KMS-11 (cell line): ENCODE results near the gene PYGO1.

ENCODE experiments used
- H2AFZ ChIP-seq: fragments of 200-600 bp; sonication (generic); 2 replicates; pipeline ENCODE4 v1.6.1; 2016; ENCODE audit warnings: antibody characterized with exemption, mixed run types, low read depth
- H3K27ac ChIP-seq: fragments of 200-600 bp; sonication (generic); 2 replicates; pipeline ENCODE4 v1.6.1; 2016; ENCODE audit warnings: mild to moderate bottlenecking, mixed run types
- H3K27me3 ChIP-seq: fragments of 200-600 bp; sonication (generic); 2 replicates; pipeline ENCODE4 v1.6.1; 2017; ENCODE audit warnings: mild to moderate bottlenecking, low read depth, mixed run types, moderate library complexity; ENCODE audit not compliant: insufficient read depth
- H3K36me3 ChIP-seq: fragments of 200-600 bp; sonication (generic); 2 replicates; pipeline ENCODE4 v1.6.1; 2017; ENCODE audit warnings: mild to moderate bottlenecking, mixed run types; ENCODE audit not compliant: insufficient read depth
- H3K4me1 ChIP-seq: fragments of 200-600 bp; sonication (generic); 2 replicates; pipeline ENCODE4 v1.6.1; 2016; ENCODE audit warnings: mild to moderate bottlenecking, low read depth, mixed run types; ENCODE audit not compliant: poor library complexity, severe bottlenecking
- H3K4me2 ChIP-seq: fragments of 200-600 bp; sonication (generic); 2 replicates; pipeline ENCODE4 v1.7.0; 2016; ENCODE audit warnings: mild to moderate bottlenecking, mixed run types
- H3K4me3 ChIP-seq: fragments of 200-600 bp; sonication (generic); IDR thresholded peaks from 2 replicates; pipeline ENCODE4 v1.6.1; 2017; ENCODE audit warnings: low read depth, low read length, mixed read lengths; ENCODE audit not compliant: insufficient read depth
- H3K79me2 ChIP-seq: fragments of 200-600 bp; sonication (generic); 2 replicates; pipeline ENCODE4 v1.6.1; 2016; ENCODE audit warnings: low read depth, mixed run types; ENCODE audit not compliant: insufficient read depth
- H3K9ac ChIP-seq: fragments of 200-600 bp; sonication (generic); 2 replicates; pipeline ENCODE4 v1.6.1; 2016; ENCODE audit warnings: mild to moderate bottlenecking, mixed run types
- H4K20me1 ChIP-seq: fragments of 200-600 bp; sonication (generic); 2 replicates; pipeline ENCODE4 v1.6.1; 2016; ENCODE audit warnings: mild to moderate bottlenecking, mixed run types; ENCODE audit not compliant: insufficient read depth
- CTCF ChIP-seq: fragments of 200-600 bp; sonication (generic); conservative IDR thresholded peaks from 2 replicates; pipeline ENCODE4 v1.6.1; 2017; ENCODE audit warnings: low read depth, mild to moderate bottlenecking, antibody characterized with exemption, low read length, moderate library complexity, mixed read lengths

Gene PYGO1

GRCh38 chr15:55587321-55588069 lies 650 bp downstream of the PYGO1 start:
- no peaks in the 10 kb centered on the region for H4K20me1 ChIP-seq
- H3K36me3 ChIP-seq = no peaks in the 10 kb centered on the region
- TF ChIP-seq CTCF = no peak
- H3K79me2 ChIP-seq = no peaks in the 10 kb centered on the region
- no peak overlapping the region for H3K27ac ChIP-seq
- H3K4me1 ChIP-seq = no peaks in the 10 kb centered on the region
- H2AFZ ChIP-seq = peak overlapping the region; percentile 30; the same call in 1 of the 2 replicates
- H3K4me2 ChIP-seq = peak overlapping the region; percentile 13; the same call in 1 of the 2 replicates
- no peaks in the 10 kb centered on the region for H3K27me3 ChIP-seq
- no peak overlapping the region for H3K4me3 ChIP-seq
- peak overlapping the region; percentile 56; the same call in 1 of the 2 replicates for H3K9ac ChIP-seq

- H3K9ac ChIP-seq = peak overlapping the region; percentile 56; the same call in 1 of the 2 replicates
- 0 out of 2 replicates have a peak overlapping the region, but pooled peaks have one; percentile 13 for H3K4me2 ChIP-seq
- H3K79me2 ChIP-seq = no peaks in the 10 kb centered on the region
- no peak overlapping the region for H2AFZ ChIP-seq
- no peak overlapping the region for H3K27ac ChIP-seq
- no peaks in the 10 kb centered on the region for H3K36me3 ChIP-seq
- no peaks in the 10 kb centered on the region for H4K20me1 ChIP-seq
- no peaks in the 10 kb centered on the region for H3K27me3 ChIP-seq
- TF ChIP-seq CTCF = no peak
- H3K4me3 ChIP-seq = no peak overlapping the region
- no peaks in the 10 kb centered on the region for H3K4me1 ChIP-seq
Measured at GRCh38 chr15:55586808-55587207, 1.3 kb downstream of the PYGO1 start.

- H2AFZ ChIP-seq = no peak overlapping the region
- no peak overlapping the region for H3K4me3 ChIP-seq
- TF ChIP-seq CTCF = no peak
- H3K4me2 ChIP-seq = no peak overlapping the region
- no peak overlapping the region for H3K9ac ChIP-seq
- no peaks in the 10 kb centered on the region for H3K4me1 ChIP-seq
- no peaks in the 10 kb centered on the region for H3K36me3 ChIP-seq
- H4K20me1 ChIP-seq = no peaks in the 10 kb centered on the region
- H3K79me2 ChIP-seq = no peaks in the 10 kb centered on the region
- no peak overlapping the region for H3K27ac ChIP-seq
- no peaks in the 10 kb centered on the region for H3K27me3 ChIP-seq
Measured at GRCh38 chr15:55576943-55577342, 11.2 kb downstream of the PYGO1 start.

GRCh38 chr15:55574096-55574495 lies 14.0 kb downstream of the PYGO1 start:
- no peaks in the 10 kb centered on the region for H3K79me2 ChIP-seq
- no peaks in the 10 kb centered on the region for H3K4me1 ChIP-seq
- H3K4me3 ChIP-seq = no peak overlapping the region
- H3K36me3 ChIP-seq = no peaks in the 10 kb centered on the region
- no peak for TF ChIP-seq CTCF
- no peak overlapping the region for H3K9ac ChIP-seq
- no peak overlapping the region for H2AFZ ChIP-seq
- no peaks in the 10 kb centered on the region for H4K20me1 ChIP-seq
- H3K27me3 ChIP-seq = no peaks in the 10 kb centered on the region
- H3K4me2 ChIP-seq = no peak overlapping the region
- H3K27ac ChIP-seq = no peak overlapping the region
